Coronary artery (tissue), 2 donors: ENCODE data around the gene CACNA2D3.
"Not testable (repeated sequence)": the region's sequence is repeated elsewhere in the genome, so short reads cannot be mapped to it uniquely, and the experiment has no call there.

ENCODE experiments used
- DNase-seq: peaks from one replicate; pipeline ENCODE4 v3.0.0-alpha.2; 2017; ENCODE audit warnings: low spot score
- H3K27ac ChIP-seq, 2 donors: fragments of 200-600 bp; sonication (generic); one replicate each; pipeline ENCODE4 v1.5.1; 2016 to 2019
- H3K4me3 ChIP-seq: fragments of 200-600 bp; sonication (generic); 2 replicates; pipeline ENCODE4 v1.5.1; 2016; ENCODE audit warnings: mild to moderate bottlenecking, moderate library complexity
- TF ChIP-seq, protein P1 (sequence below): fragments of 200-600 bp; sonication (generic); IDR thresholded peaks from one replicate; pipeline ENCODE4 v1.5.1; 2019; ENCODE audit warnings: antibody characterized with exemption

CACNA2D3 gene

DNA sequence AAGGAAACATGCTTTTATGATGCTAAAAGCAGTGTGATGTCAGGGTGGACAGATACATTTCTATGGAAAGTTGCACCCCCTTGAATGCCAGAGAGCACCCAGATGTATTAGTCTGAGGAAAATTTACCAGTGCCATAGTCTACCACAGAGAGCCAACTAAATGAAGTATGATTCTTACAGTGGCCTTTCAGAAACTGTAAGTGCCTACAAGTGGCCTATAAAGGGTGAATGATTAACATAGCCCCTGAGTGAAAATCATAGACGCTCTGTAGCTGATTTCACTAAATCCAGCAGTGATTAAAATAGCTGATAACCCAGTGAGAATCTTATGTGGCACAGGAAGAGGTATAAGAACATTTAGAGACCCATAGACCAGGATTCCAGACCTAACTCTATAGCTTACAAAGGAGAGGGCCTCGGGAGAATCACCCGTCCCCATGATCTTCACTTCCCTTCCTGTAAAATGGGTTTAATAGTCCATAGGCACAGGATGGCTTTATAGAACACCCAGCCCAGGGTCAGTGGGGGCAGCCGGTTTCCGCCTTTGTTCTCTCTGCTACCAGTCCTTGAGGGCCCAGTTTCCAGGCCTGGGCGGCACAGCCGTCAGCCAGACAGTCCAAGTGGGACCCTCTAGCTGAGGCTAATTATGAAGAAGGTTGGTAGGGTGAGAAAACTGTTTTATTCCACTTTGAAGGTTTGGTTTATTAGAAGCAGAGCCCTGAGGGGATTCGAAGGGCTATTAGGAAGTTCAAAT is 35.5 kb upstream of the CACNA2D3 start:
- no peak overlapping the region for H3K4me3 ChIP-seq
- no peak overlapping the region for H3K27ac ChIP-seq
- DNase-seq = no peak
- TF ChIP-seq, protein P1, sequence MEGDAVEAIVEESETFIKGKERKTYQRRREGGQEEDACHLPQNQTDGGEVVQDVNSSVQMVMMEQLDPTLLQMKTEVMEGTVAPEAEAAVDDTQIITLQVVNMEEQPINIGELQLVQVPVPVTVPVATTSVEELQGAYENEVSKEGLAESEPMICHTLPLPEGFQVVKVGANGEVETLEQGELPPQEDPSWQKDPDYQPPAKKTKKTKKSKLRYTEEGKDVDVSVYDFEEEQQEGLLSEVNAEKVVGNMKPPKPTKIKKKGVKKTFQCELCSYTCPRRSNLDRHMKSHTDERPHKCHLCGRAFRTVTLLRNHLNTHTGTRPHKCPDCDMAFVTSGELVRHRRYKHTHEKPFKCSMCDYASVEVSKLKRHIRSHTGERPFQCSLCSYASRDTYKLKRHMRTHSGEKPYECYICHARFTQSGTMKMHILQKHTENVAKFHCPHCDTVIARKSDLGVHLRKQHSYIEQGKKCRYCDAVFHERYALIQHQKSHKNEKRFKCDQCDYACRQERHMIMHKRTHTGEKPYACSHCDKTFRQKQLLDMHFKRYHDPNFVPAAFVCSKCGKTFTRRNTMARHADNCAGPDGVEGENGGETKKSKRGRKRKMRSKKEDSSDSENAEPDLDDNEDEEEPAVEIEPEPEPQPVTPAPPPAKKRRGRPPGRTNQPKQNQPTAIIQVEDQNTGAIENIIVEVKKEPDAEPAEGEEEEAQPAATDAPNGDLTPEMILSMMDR = no peak

DNA sequence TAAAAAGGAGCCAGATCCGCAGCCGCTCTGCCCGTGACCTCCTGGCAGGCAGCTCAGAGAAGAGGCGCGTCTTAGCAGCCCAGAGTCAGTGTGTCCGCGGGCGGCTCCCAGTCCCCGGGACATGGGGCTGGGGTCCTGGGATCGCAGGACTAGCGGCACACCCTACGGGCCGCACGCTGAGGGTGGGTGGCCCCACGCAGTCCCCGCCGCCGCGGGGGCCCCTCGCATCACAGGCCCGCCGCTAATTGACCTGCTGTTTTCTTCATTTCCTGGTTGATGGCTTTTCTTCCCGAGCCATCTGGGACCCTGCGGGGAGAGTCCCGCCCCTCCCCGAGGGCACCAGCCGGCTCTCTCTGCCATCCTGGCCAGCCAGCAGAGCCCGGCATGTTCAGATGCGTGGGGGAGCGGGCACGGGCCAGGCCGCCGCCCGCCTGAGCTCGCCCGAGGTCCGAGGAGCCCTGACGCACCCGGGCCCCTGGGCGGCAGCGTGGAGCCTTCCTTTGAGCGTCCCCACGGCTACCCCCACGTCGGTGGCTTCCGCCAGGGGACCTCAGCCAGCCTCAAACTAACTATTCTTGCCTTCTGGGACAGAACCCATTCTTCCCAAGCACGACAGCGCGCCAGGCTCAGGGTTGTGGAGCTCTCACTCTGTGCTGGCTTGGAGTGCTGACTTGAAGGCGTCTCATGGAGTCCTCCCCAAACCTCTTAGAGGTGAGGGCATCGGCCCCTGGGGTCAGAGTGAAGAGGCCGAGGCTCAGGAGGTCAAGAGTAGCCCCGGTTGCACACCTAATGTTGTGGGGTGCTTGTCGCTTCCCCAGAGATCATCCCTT is 34.6 kb upstream of the CACNA2D3 start:
- DNase-seq = no peak
- H3K4me3 ChIP-seq = peak overlapping the region; percentile 61
- TF ChIP-seq, protein P1 = no peak
- no peak overlapping the region for H3K27ac ChIP-seq

DNA sequence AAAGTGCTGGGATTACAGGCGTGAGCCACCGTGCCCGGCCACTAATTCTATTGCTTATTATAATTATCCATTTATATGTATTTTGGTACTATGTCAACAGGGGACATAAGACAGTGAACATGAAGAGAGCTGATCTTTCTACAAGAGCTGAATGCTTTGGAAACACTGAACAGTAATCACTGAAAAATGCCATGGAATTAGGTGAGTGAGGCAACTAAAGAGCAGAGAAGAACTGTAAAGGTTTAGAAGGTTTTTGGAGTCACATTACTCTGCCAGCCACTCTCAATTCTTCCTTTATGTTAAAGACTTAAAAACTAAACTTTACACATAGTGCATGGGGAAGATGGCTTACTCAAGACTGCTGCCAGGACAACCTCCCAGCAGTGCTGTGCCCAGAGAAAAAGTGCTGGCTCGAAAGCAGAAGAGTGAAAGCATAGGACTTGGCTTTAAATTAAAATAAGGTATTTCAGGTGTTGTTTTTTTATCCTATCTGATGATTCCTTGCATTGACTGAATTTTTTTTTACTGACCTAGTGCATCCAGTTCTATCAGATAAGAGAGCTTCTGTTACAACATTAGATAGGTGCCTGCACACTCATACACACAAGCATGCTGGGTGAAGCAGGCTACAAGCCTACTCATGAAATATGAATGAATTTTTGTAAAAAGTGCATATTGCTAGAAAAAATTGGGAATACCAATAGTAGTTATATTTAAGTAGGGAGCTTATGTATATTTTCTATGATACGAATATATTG is 28.7 kb upstream of the CACNA2D3 start:
- TF ChIP-seq, protein P1 = no peak
- Histone ChIP-seq H3K27ac (no peak overlapping the region), H3K4me3 (no peak overlapping the region)
- DNase-seq = no peak

DNA sequence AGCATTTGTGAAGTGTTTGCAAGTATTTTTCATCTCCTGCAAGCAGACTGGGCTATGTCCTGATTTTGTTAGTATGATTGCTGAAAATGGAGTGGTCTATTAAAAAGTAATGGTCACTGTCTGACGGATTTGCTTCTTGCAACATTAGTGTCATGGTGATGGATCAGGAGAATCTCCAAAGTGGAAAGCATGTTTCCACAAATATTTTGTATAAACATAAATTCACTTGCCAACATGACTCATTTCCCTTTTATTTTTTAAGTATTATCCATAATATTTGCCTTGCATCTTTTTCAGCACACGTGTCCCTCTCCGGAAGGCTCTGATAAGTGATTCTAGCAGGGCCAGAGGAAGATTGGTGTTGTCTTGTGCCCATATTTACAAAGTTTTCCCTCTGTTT is 27.4 kb upstream of the CACNA2D3 start:
- no peak overlapping the region for H3K27ac ChIP-seq
- no peak overlapping the region for H3K4me3 ChIP-seq
- no peak for DNase-seq
- TF ChIP-seq, protein P1 = no peak

DNA sequence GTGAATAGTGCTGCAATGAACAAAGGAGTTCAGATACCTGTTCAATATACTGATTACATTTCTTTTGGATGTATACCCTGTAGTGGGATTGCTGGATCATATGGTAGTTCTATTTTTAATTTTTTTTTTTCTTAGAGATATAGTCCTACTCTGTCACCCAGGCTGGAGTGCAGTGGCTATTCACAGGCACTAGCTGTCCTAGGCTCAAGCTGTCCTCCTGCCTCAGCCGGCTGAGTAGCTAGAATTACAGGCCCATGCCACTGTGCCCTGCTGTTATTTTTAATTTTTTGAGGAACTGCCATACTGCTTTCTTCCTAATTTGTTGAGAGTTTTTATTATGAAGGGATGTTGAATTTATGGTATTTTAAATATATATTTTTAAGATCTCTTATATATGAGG is 23.0 kb upstream of the CACNA2D3 start:
- no peak overlapping the region for H3K27ac ChIP-seq
- TF ChIP-seq, protein P1 = no peak
- no peak overlapping the region for H3K4me3 ChIP-seq
- DNase-seq = no peak

DNA sequence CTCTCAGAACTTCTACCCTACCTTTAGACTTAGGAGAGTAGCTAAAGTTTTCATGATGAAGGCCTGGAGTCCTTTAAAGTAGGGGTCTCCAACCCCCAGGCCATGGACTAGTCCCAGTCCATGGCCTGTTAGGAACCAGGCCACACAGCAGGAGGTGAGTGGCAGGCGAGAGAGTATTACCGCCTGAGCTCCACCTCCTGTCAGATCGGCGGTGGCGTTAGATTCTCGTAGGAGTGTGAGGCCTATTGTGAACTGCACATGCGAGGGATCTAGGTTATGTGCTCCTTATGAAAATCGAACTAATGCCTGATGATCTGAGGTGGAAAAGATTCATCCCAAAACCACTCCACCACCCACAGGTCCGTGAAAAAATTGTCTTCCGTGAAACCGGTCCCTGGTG is 18.3 kb upstream of the CACNA2D3 start:
- TF ChIP-seq, protein P1 = no peak
- no peak overlapping the region for H3K4me3 ChIP-seq
- no peak for DNase-seq
- no peak overlapping the region for H3K27ac ChIP-seq

DNA sequence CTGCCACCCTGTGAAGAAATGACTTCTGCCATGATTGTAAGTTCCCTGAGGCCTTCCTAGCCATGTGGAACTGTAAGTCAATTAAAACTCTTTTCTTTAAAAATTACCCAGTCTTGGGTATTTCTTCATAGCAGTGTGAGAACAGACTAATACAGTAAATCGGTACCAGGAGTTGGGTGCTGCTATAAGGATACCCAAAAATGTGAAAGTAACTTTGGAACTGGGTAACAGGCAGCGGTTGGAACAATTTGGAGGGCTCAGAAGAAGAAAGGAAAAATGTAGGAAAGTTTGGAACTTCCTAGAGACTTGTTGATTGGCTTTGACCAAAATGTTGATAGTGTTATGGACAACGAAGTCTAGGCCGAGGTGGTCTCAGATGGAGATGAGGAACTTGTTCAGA is 6.2 kb upstream of the CACNA2D3 start:
- H3K4me3 ChIP-seq, H3K27ac ChIP-seq, DNase-seq: not testable (repeated sequence)
